ENCODE results near the gene ANLN.

Gene ANLN

GRCh38 chr7:36416251-36416650 lies 26.6 kb downstream of the ANLN start:
- Histone ChIP-seq H3K27me3 (ENCODE audit: control insufficient read depth, insufficient read depth, low read length) (no peaks in the 10 kb centered on the region), H3K9me3 (ENCODE audit: control insufficient read depth, low read depth, low read length) (no peaks in the 10 kb centered on the region), H3K36me3 (ENCODE audit: control insufficient read depth, low read depth, low read length) (peaks cover 71% of the 10 kb centered on the region), H3K27ac (ENCODE audit: low read length) (no peak overlapping the region), H3K4me3 (ENCODE audit: low read length) (no peak overlapping the region), H3K9ac (ENCODE audit: low read length) (no peak overlapping the region), H3K4me1 (ENCODE audit: control insufficient read depth, low read depth, low read length) (no peaks in the 10 kb centered on the region)

GRCh38 chr7:36420307-36420706 lies 30.6 kb downstream of the ANLN start:
- Histone ChIP-seq H3K9me3 (ENCODE audit: control insufficient read depth, low read depth, low read length) (no peaks in the 10 kb centered on the region), H3K27ac (ENCODE audit: low read length) (no peak overlapping the region), H3K27me3 (ENCODE audit: control insufficient read depth, insufficient read depth, low read length) (no peaks in the 10 kb centered on the region), H3K4me1 (ENCODE audit: control insufficient read depth, low read depth, low read length) (no peaks in the 10 kb centered on the region), H3K4me3 (ENCODE audit: low read length) (no peak overlapping the region), H3K36me3 (ENCODE audit: control insufficient read depth, low read depth, low read length) (peaks cover 79% of the 10 kb centered on the region), H3K9ac (ENCODE audit: low read length) (no peak overlapping the region)

- no peaks in the 10 kb centered on the region for H3K27me3 ChIP-seq (ENCODE audit: control insufficient read depth, insufficient read depth, low read length)
- H3K9me3 ChIP-seq (ENCODE audit: control insufficient read depth, low read depth, low read length) = no peaks in the 10 kb centered on the region
- H3K36me3 ChIP-seq (ENCODE audit: control insufficient read depth, low read depth, low read length) = peaks cover 83% of the 10 kb centered on the region
- H3K4me1 ChIP-seq (ENCODE audit: control insufficient read depth, low read depth, low read length) = no peaks in the 10 kb centered on the region
- H3K9ac ChIP-seq (ENCODE audit: low read length) = no peak overlapping the region
- H3K4me3 ChIP-seq (ENCODE audit: low read length) = no peak overlapping the region
- no peak overlapping the region for H3K27ac ChIP-seq (ENCODE audit: low read length)
These were observed 32.4 kb downstream of the ANLN start for GRCh38 chr7:36422072-36422471.

GRCh38 chr7:36423633-36424032 lies 34.0 kb downstream of the ANLN start:
- no peaks in the 10 kb centered on the region for H3K4me1 ChIP-seq (ENCODE audit: control insufficient read depth, low read depth, low read length)
- H3K9ac ChIP-seq (ENCODE audit: low read length) = no peak overlapping the region
- H3K27ac ChIP-seq (ENCODE audit: low read length) = no peak overlapping the region
- H3K36me3 ChIP-seq (ENCODE audit: control insufficient read depth, low read depth, low read length) = peaks cover 85% of the 10 kb centered on the region
- H3K27me3 ChIP-seq (ENCODE audit: control insufficient read depth, insufficient read depth, low read length) = no peaks in the 10 kb centered on the region
- H3K9me3 ChIP-seq (ENCODE audit: control insufficient read depth, low read depth, low read length) = no peaks in the 10 kb centered on the region
- H3K4me3 ChIP-seq (ENCODE audit: low read length) = no peak overlapping the region

- Histone ChIP-seq H3K4me3 (ENCODE audit: low read length) (no peak overlapping the region), H3K9ac (ENCODE audit: low read length) (no peak overlapping the region), H3K9me3 (ENCODE audit: control insufficient read depth, low read depth, low read length) (no peaks in the 10 kb centered on the region), H3K4me1 (ENCODE audit: control insufficient read depth, low read depth, low read length) (no peaks in the 10 kb centered on the region), H3K27ac (ENCODE audit: low read length) (no peak overlapping the region), H3K27me3 (ENCODE audit: control insufficient read depth, insufficient read depth, low read length) (no peaks in the 10 kb centered on the region), H3K36me3 (ENCODE audit: control insufficient read depth, low read depth, low read length) (peaks cover 80% of the 10 kb centered on the region)
These were observed 40.5 kb downstream of the ANLN start for GRCh38 chr7:36430186-36430585.

GRCh38 chr7:36430881-36431280 lies 41.2 kb downstream of the ANLN start:
- Histone ChIP-seq H3K9ac (ENCODE audit: low read length) (no peak overlapping the region), H3K4me3 (ENCODE audit: low read length) (no peak overlapping the region), H3K4me1 (ENCODE audit: control insufficient read depth, low read depth, low read length) (no peaks in the 10 kb centered on the region), H3K9me3 (ENCODE audit: control insufficient read depth, low read depth, low read length) (no peaks in the 10 kb centered on the region), H3K27me3 (ENCODE audit: control insufficient read depth, insufficient read depth, low read length) (no peaks in the 10 kb centered on the region), H3K36me3 (ENCODE audit: control insufficient read depth, low read depth, low read length) (peaks cover 76% of the 10 kb centered on the region), H3K27ac (ENCODE audit: low read length) (no peak overlapping the region)

- H3K4me1 ChIP-seq (ENCODE audit: control insufficient read depth, low read depth, low read length) = peaks cover 8% of the 10 kb centered on the region
- H3K27me3 ChIP-seq (ENCODE audit: control insufficient read depth, insufficient read depth, low read length) = no peaks in the 10 kb centered on the region
- no peak overlapping the region for H3K9ac ChIP-seq (ENCODE audit: low read length)
- peaks cover 54% of the 10 kb centered on the region for H3K36me3 ChIP-seq (ENCODE audit: control insufficient read depth, low read depth, low read length)
- H3K27ac ChIP-seq (ENCODE audit: low read length) = no peak overlapping the region
- H3K9me3 ChIP-seq (ENCODE audit: control insufficient read depth, low read depth, low read length) = no peaks in the 10 kb centered on the region
- H3K4me3 ChIP-seq (ENCODE audit: low read length) = no peak overlapping the region
These were observed 48.5 kb downstream of the ANLN start for GRCh38 chr7:36438211-36438610.

GRCh38 chr7:36439624-36440023 lies 50.0 kb downstream of the ANLN start:
- no peaks in the 10 kb centered on the region for H3K27me3 ChIP-seq (ENCODE audit: control insufficient read depth, insufficient read depth, low read length)
- H3K27ac ChIP-seq (ENCODE audit: low read length) = no peak overlapping the region
- peaks cover 46% of the 10 kb centered on the region for H3K36me3 ChIP-seq (ENCODE audit: control insufficient read depth, low read depth, low read length)
- H3K4me3 ChIP-seq (ENCODE audit: low read length) = no peak overlapping the region
- no peaks in the 10 kb centered on the region for H3K9me3 ChIP-seq (ENCODE audit: control insufficient read depth, low read depth, low read length)
- peaks cover 8% of the 10 kb centered on the region for H3K4me1 ChIP-seq (ENCODE audit: control insufficient read depth, low read depth, low read length)
- no peak overlapping the region for H3K9ac ChIP-seq (ENCODE audit: low read length)

- H3K9ac ChIP-seq (ENCODE audit: low read length) = no peak overlapping the region
- H3K9me3 ChIP-seq (ENCODE audit: control insufficient read depth, low read depth, low read length) = no peaks in the 10 kb centered on the region
- H3K4me1 ChIP-seq (ENCODE audit: control insufficient read depth, low read depth, low read length) = peaks cover 8% of the 10 kb centered on the region
- H3K27me3 ChIP-seq (ENCODE audit: control insufficient read depth, insufficient read depth, low read length) = no peaks in the 10 kb centered on the region
- no peak overlapping the region for H3K4me3 ChIP-seq (ENCODE audit: low read length)
- H3K27ac ChIP-seq (ENCODE audit: low read length) = no peak overlapping the region
- H3K36me3 ChIP-seq (ENCODE audit: control insufficient read depth, low read depth, low read length) = peaks cover 46% of the 10 kb centered on the region
These were observed 51.2 kb downstream of the ANLN start for GRCh38 chr7:36440880-36441279.

- Histone ChIP-seq H3K9me3 (ENCODE audit: control insufficient read depth, low read depth, low read length) (no peaks in the 10 kb centered on the region), H3K36me3 (ENCODE audit: control insufficient read depth, low read depth, low read length) (peaks cover 48% of the 10 kb centered on the region), H3K4me1 (ENCODE audit: control insufficient read depth, low read depth, low read length) (peaks cover 8% of the 10 kb centered on the region), H3K27ac (ENCODE audit: low read length) (no peak overlapping the region), H3K27me3 (ENCODE audit: control insufficient read depth, insufficient read depth, low read length) (no peaks in the 10 kb centered on the region), H3K4me3 (ENCODE audit: low read length) (no peak overlapping the region), H3K9ac (ENCODE audit: low read length) (no peak overlapping the region)
These were observed 51.8 kb downstream of the ANLN start for GRCh38 chr7:36441344-36442022.

- Histone ChIP-seq H3K27ac (ENCODE audit: low read length) (no peak overlapping the region), H3K4me1 (ENCODE audit: control insufficient read depth, low read depth, low read length) (no peaks in the 10 kb centered on the region), H3K9ac (ENCODE audit: low read length) (no peak overlapping the region), H3K36me3 (ENCODE audit: control insufficient read depth, low read depth, low read length) (peaks cover 54% of the 10 kb centered on the region), H3K4me3 (ENCODE audit: low read length) (no peak overlapping the region), H3K9me3 (ENCODE audit: control insufficient read depth, low read depth, low read length) (no peaks in the 10 kb centered on the region), H3K27me3 (ENCODE audit: control insufficient read depth, insufficient read depth, low read length) (no peaks in the 10 kb centered on the region)
These were observed 59.2 kb downstream of the ANLN start for GRCh38 chr7:36448781-36449379.

GRCh38 chr7:36449685-36450084 lies 60.0 kb downstream of the ANLN start:
- Histone ChIP-seq H3K4me1 (ENCODE audit: control insufficient read depth, low read depth, low read length) (no peaks in the 10 kb centered on the region), H3K9me3 (ENCODE audit: control insufficient read depth, low read depth, low read length) (no peaks in the 10 kb centered on the region), H3K27ac (ENCODE audit: low read length) (no peak overlapping the region), H3K4me3 (ENCODE audit: low read length) (no peak overlapping the region), H3K36me3 (ENCODE audit: control insufficient read depth, low read depth, low read length) (peaks cover 53% of the 10 kb centered on the region), H3K27me3 (ENCODE audit: control insufficient read depth, insufficient read depth, low read length) (no peaks in the 10 kb centered on the region), H3K9ac (ENCODE audit: low read length) (no peak overlapping the region)
